HG02981 (cell line): ENCODE measurements around the gene ADGRV1.

Source experiments
- ATAC-seq: cut with Tn5 transposase; IDR thresholded peaks from one replicate; pipeline ENCODE4 v1.9.1; 2021; ENCODE audit warnings: mild to moderate bottlenecking, moderate library complexity; ENCODE audit not compliant: unreplicated experiment

The ADGRV1 gene

GRCh38 chr5:91146230-91146629 lies 587.6 kb downstream of the ADGRV1 start:
- ATAC-seq: no peak

- no peak for ATAC-seq
These were observed 588.5 kb downstream of the ADGRV1 start for GRCh38 chr5:91146905-91147600.

- ATAC-seq: no peak
These were observed 591.6 kb downstream of the ADGRV1 start for GRCh38 chr5:91150234-91150633.

- ATAC-seq: no peak
These were observed 592.0 kb downstream of the ADGRV1 start for GRCh38 chr5:91150636-91151035.

- no peak for ATAC-seq
These were observed 593.4 kb downstream of the ADGRV1 start for GRCh38 chr5:91151947-91152346.

- no peak for ATAC-seq
These were observed 595.7 kb downstream of the ADGRV1 start for GRCh38 chr5:91154338-91154737.

GRCh38 chr5:91155274-91155673 lies 596.7 kb downstream of the ADGRV1 start:
- no peak for ATAC-seq

GRCh38 chr5:91156242-91156641 lies 597.6 kb downstream of the ADGRV1 start:
- ATAC-seq: no peak

GRCh38 chr5:91158011-91158410 lies 599.4 kb downstream of the ADGRV1 start:
- ATAC-seq: no peak

GRCh38 chr5:91159647-91160046 lies 601.0 kb downstream of the ADGRV1 start:
- no peak for ATAC-seq

- ATAC-seq: no peak
These were observed 602.2 kb downstream of the ADGRV1 start for GRCh38 chr5:91160714-91161285.

- ATAC-seq: peak; percentile 98
These were observed 604.2 kb downstream of the ADGRV1 start for GRCh38 chr5:91162534-91163381.

- no peak for ATAC-seq
These were observed 605.8 kb downstream of the ADGRV1 start for GRCh38 chr5:91164424-91164823.

- no peak for ATAC-seq
These were observed 607.6 kb downstream of the ADGRV1 start for GRCh38 chr5:91166059-91166807.

GRCh38 chr5:91168859-91169258 lies 610.3 kb downstream of the ADGRV1 start:
- no peak for ATAC-seq

- ATAC-seq: no peak
These were observed 611.7 kb downstream of the ADGRV1 start for GRCh38 chr5:91170266-91170665.

GRCh38 chr5:91171322-91171721 lies 612.7 kb downstream of the ADGRV1 start:
- no peak for ATAC-seq

- ATAC-seq: no peak
These were observed 615.8 kb downstream of the ADGRV1 start for GRCh38 chr5:91174396-91174795.

GRCh38 chr5:91175708-91176107 lies 617.1 kb downstream of the ADGRV1 start:
- no peak for ATAC-seq

GRCh38 chr5:91176288-91177016 lies 617.9 kb downstream of the ADGRV1 start:
- ATAC-seq: no peak

GRCh38 chr5:91177085-91177484 lies 618.5 kb downstream of the ADGRV1 start:
- no peak for ATAC-seq
